ENCODE results near the gene MPPED2. TPM values are rescaled to one million over a fixed set of nuclear protein-coding genes. Genes with fewer than 3 reads are reported as not detected.
A peak's percentile ranks its signal among the peaks of the same experiment; 100 is the strongest.

The MPPED2 gene
- total RNA-seq, 1 experiment from 2014 or later = 2.4 TPM

GRCh38 chr11:30567644-30568043 is 18.5 kb downstream of the MPPED2 start:
- peaks cover 15% of the 10 kb centered on the region for H3K36me3 Mint-ChIP-seq
- peaks cover 12% of the 10 kb centered on the region for H3K9me3 Mint-ChIP-seq
- H3K4me3 Mint-ChIP-seq = no peak overlapping the region
- H3K27ac Mint-ChIP-seq = peak overlapping the region; percentile 82
- H3K4me1 Mint-ChIP-seq = peaks cover 57% of the 10 kb centered on the region
- DNase-seq (ENCODE audit: low spot score) (no peak), ATAC-seq (no peak)
- CTCF ChIA-PET = interaction anchor here (1.2 to 1.5 kb wide), 2 partner anchors 18 to 346 kb away, joined by 3 to 4 read pairs; partner anchors contain the start of gene MPPED2
- POLR2A ChIA-PET = no interaction called here
- TF ChIP-seq ZNF281 (CRISPR knock-in tag; IDR thresholded peaks at IDR 0.05) (no peak), PREB (CRISPR knock-in tag; IDR thresholded peaks at IDR 0.05; ENCODE audit: borderline replicate concordance) (no peak), GRHL2 (CRISPR knock-in tag; IDR thresholded peaks at IDR 0.05; ENCODE audit: insufficient replicate concordance, severe bottlenecking) (no peak), PRDM15 (CRISPR knock-in tag; IDR thresholded peaks at IDR 0.05) (no peak), ZNF138 (CRISPR knock-in tag; conservative IDR thresholded peaks at IDR 0.05) (no peak), ATF2 (CRISPR knock-in tag; IDR thresholded peaks at IDR 0.05; ENCODE audit: borderline replicate concordance, low read depth) (no peak), STAT6 (CRISPR knock-in tag; conservative IDR thresholded peaks at IDR 0.05; ENCODE audit: low read depth) (no peak), IRF2 (CRISPR knock-in tag; IDR thresholded peaks at IDR 0.05; ENCODE audit: borderline replicate concordance, low read depth) (no peak), FOXP1 (CRISPR knock-in tag; IDR thresholded peaks at IDR 0.05; ENCODE audit: borderline replicate concordance) (no peak), GTF2I (CRISPR knock-in tag; conservative IDR thresholded peaks at IDR 0.05) (no peak), MAX (CRISPR knock-in tag; IDR thresholded peaks at IDR 0.05) (no peak), TEAD4 (CRISPR knock-in tag; IDR thresholded peaks at IDR 0.05) (no peak), TCF7 (CRISPR knock-in tag; IDR thresholded peaks at IDR 0.05; ENCODE audit: low read depth) (no peak)
- H3K27me3 Mint-ChIP-seq (ENCODE audit: low read depth) = peaks cover 6% of the 10 kb centered on the region
